HG02973 (cell line): ENCODE results near the gene CCDC188.

Source experiments
- ATAC-seq: cut with Tn5 transposase; IDR thresholded peaks from one replicate; pipeline ENCODE4 v1.9.1; 2021; ENCODE audit warnings: moderate library complexity; ENCODE audit not compliant: unreplicated experiment

The CCDC188 gene

GRCh38 chr22:20151276-20151588, 377 bp upstream of the CCDC188 start:
- no peak for ATAC-seq

- no peak for ATAC-seq
These were observed 1.3 kb downstream of the CCDC188 start for GRCh38 chr22:20149257-20150250.

GRCh38 chr22:20148414-20148813, 2.4 kb downstream of the CCDC188 start:
- no peak for ATAC-seq

GRCh38 chr22:20147237-20147988, 3.4 kb downstream of the CCDC188 start:
- ATAC-seq: no peak

- no peak for ATAC-seq
These were observed 4.1 kb downstream of the CCDC188 start for GRCh38 chr22:20146777-20147176.

GRCh38 chr22:20145832-20146223, 5.0 kb downstream of the CCDC188 start:
- ATAC-seq: no peak

- ATAC-seq: no peak
These were observed 5.5 kb downstream of the CCDC188 start for GRCh38 chr22:20145206-20145831.

- no peak for ATAC-seq
These were observed 6.8 kb downstream of the CCDC188 start for GRCh38 chr22:20143883-20144665.

GRCh38 chr22:20142711-20143621, 7.9 kb downstream of the CCDC188 start:
- ATAC-seq: no peak

GRCh38 chr22:20141186-20142077, 9.4 kb downstream of the CCDC188 start:
- no peak for ATAC-seq

- no peak for ATAC-seq
These were observed 10.3 kb downstream of the CCDC188 start for GRCh38 chr22:20140521-20140964.

- ATAC-seq: no peak
These were observed 10.8 kb downstream of the CCDC188 start for GRCh38 chr22:20140107-20140445.

GRCh38 chr22:20139391-20140106, 11.3 kb downstream of the CCDC188 start:
- ATAC-seq: no peak

GRCh38 chr22:20138868-20139267, 12.0 kb downstream of the CCDC188 start:
- ATAC-seq: no peak

- ATAC-seq: no peak
These were observed 12.5 kb downstream of the CCDC188 start for GRCh38 chr22:20138417-20138738.

GRCh38 chr22:20137671-20138416, 13.0 kb downstream of the CCDC188 start:
- no peak for ATAC-seq

- no peak for ATAC-seq
These were observed 13.7 kb downstream of the CCDC188 start for GRCh38 chr22:20137113-20137512.

GRCh38 chr22:20136603-20136873, 14.3 kb downstream of the CCDC188 start:
- ATAC-seq: no peak
